Endothelial cell of umbilical vein (primary cell): ENCODE data around the gene SH3BP5L. TPM values are rescaled to one million over a fixed set of nuclear protein-coding genes. Genes with fewer than 3 reads are reported as not detected.

Source experiments
- BruUV-seq: library from RNA; stranded (reverse); fragments of 400-500 nt; replicated peaks from 2 replicates; lab custom pipeline; 2021; lab: Mats Ljungman, UMichigan
- CTCF ChIA-PET: fragments of 300-600, 350-600 bp; sonication (Branson Sonifier 250); formaldehyde crosslinking; loops from one replicate; lab custom pipeline; 2021; ENCODE audit warnings: antibody characterized with exemption, inconsistent platforms; lab: Charles Lee
- POLR2A ChIA-PET: fragments of 300-600, 350-600 bp; sonication (Branson Sonifier 250); formaldehyde crosslinking; loops from one replicate; lab custom pipeline; 2021; ENCODE audit warnings: antibody characterized with exemption, inconsistent platforms; lab: Charles Lee
- DNase-seq: peaks from one replicate; pipeline ENCODE4 v3.0.0-alpha.2; 2011; ENCODE audit warnings: low read depth, low spot score
- FAIRE-seq: peaks from 2 replicates; lab custom pipeline; 2011; peaks lifted over from hg19 to GRCh38; lab: Jason Lieb, UNC
- H2AFZ ChIP-seq: 2 replicates; pipeline ENCODE4 v1.6.0; 2012; ENCODE audit warnings: low read depth, low read length, control low read depth, inconsistent platforms
- H3K27ac ChIP-seq: 2 replicates; pipeline ENCODE4 v1.5.1; 2011; ENCODE audit warnings: low read depth, mild to moderate bottlenecking, control low read depth, low read length, moderate library complexity; ENCODE audit not compliant: insufficient read depth
- H3K27me3 ChIP-seq, 2 experiments: 2 replicates each; pipeline versions ENCODE4 v1.6.0 to v1.6.1; 2011; ENCODE audit warnings: low read length in 2 of 2, mixed read lengths in 1 of 2; ENCODE audit not compliant: control insufficient read depth in 2 of 2, insufficient read depth in 2 of 2
- H3K36me3 ChIP-seq, 2 experiments: 2 replicates in 1 of 2; 3 replicates in 1 of 2; pipeline ENCODE4 v1.5.1; 2011; ENCODE audit warnings: low read length in 2 of 2, mild to moderate bottlenecking in 1 of 2, moderate library complexity in 1 of 2; ENCODE audit not compliant: control insufficient read depth in 2 of 2, insufficient read depth in 2 of 2; ENCODE audit errors: extremely low read depth in 1 of 2
- H3K4me1 ChIP-seq: 3 replicates; pipeline ENCODE4 v1.5.1; 2011; ENCODE audit warnings: mild to moderate bottlenecking, low read length; ENCODE audit not compliant: control insufficient read depth, insufficient read depth; ENCODE audit errors: extremely low read depth
- H3K4me2 ChIP-seq: 2 replicates; pipeline ENCODE4 v1.6.1; 2011; ENCODE audit warnings: low read length, control low read depth, mixed read lengths; ENCODE audit not compliant: insufficient read depth
- H3K4me3 ChIP-seq, 3 experiments: fragments of 200-600 bp in 1 of 3; sonication (generic), shearing (Covaris generic) in 1 of 3; replicated peaks in 1 of 3; 2 replicates each; pipeline ENCODE4 v1.5.1; 2011 to 2016; ENCODE audit warnings: control low read depth in 3 of 3, low read length in 3 of 3, mild to moderate bottlenecking in 2 of 3, inconsistent platforms in 1 of 3, low read depth in 1 of 3, moderate library complexity in 1 of 3; ENCODE audit not compliant: insufficient read depth in 1 of 3
- H3K79me2 ChIP-seq: 2 replicates; pipeline ENCODE4 v1.6.0; 2012; ENCODE audit warnings: low read length, inconsistent platforms; ENCODE audit not compliant: control insufficient read depth, insufficient read depth
- H3K9ac ChIP-seq: replicated peaks from 2 replicates; pipeline ENCODE3; 2011; ENCODE audit warnings: low read length, control low read depth; ENCODE audit not compliant: insufficient read depth; ENCODE audit errors: extremely low read depth
- H3K9me1 ChIP-seq: replicated peaks from 3 replicates; pipeline ENCODE4 v1.6.0; 2011; ENCODE audit warnings: mild to moderate bottlenecking, low read length; ENCODE audit not compliant: control insufficient read depth, insufficient read depth; ENCODE audit errors: extremely low read depth
- H3K9me3 ChIP-seq: replicated peaks from 2 replicates; pipeline ENCODE4 v1.5.1; 2012; ENCODE audit warnings: low read length, inconsistent platforms; ENCODE audit not compliant: control insufficient read depth, insufficient read depth
- H4K20me1 ChIP-seq: replicated peaks from 2 replicates; pipeline ENCODE3; 2011; ENCODE audit warnings: mild to moderate bottlenecking, low read length; ENCODE audit not compliant: control insufficient read depth, insufficient read depth; ENCODE audit errors: extremely low read depth
- GATA2 ChIP-seq: IDR thresholded peaks from 2 replicates; pipeline ENCODE4 v1.7.0; 2011; ENCODE audit warnings: low read depth, mild to moderate bottlenecking, moderate library complexity, mixed read lengths, low read length; ENCODE audit not compliant: insufficient read length, insufficient read depth
- JUN ChIP-seq: IDR thresholded peaks from 2 replicates; pipeline ENCODE4 v1.6.1; 2011; ENCODE audit warnings: borderline replicate concordance, low read depth; ENCODE audit not compliant: insufficient read length, insufficient read depth
- MAX ChIP-seq: IDR thresholded peaks from 2 replicates; pipeline ENCODE4 v1.6.1; 2011; ENCODE audit not compliant: insufficient read depth, insufficient read length
- MYC ChIP-seq: IDR thresholded peaks from one replicate; pipeline ENCODE4 v1.6.1; 2011; ENCODE audit warnings: mild to moderate bottlenecking, low read depth, low read length
- POLR2A ChIP-seq: IDR thresholded peaks from 2 replicates; pipeline ENCODE4 v1.6.1; 2012; ENCODE audit warnings: low read depth, mild to moderate bottlenecking, control low read depth, low read length
- POLR2AphosphoS5 ChIP-seq: IDR thresholded peaks from 2 replicates; pipeline ENCODE4 v1.6.1; 2012; ENCODE audit warnings: low read depth, mild to moderate bottlenecking, control low read depth, low read length, moderate library complexity; ENCODE audit not compliant: insufficient read depth
- dilution Hi-C: fragments of 300-500 bp; cut with MboI; formaldehyde crosslinking; loops from one replicate; pipeline ENCODE4 v1.15.0; 2019; ENCODE audit warnings: low sequenced_read_pairs; ENCODE audit not compliant: extremely low pct_ligation_motif_present
- intact Hi-C: fragments of 100-400 bp; cut with micrococcal nuclease; formaldehyde crosslinking; loops from one replicate; pipeline ENCODE4 v1.10.0; 2022
- polyA plus RNA-seq, 4 experiments: library from polyadenylated mRNA; depleted of rRNA in 3 of 4; stranded (reverse) in 3 of 4; unstranded in 1 of 4; fragments of >200 nt; gene quantifications; 2 replicates each; pipeline versions ENCODE4 v1.2.1 to v1.2.3, GENCODE V29; 2011 to 2012; ENCODE audit warnings: missing spikeins in 1 of 4
- total RNA-seq: library from RNA; stranded (reverse); gene quantifications from 2 replicates; pipeline ENCODE4 v1.2.3, GENCODE V29; 2021

The SH3BP5L gene
- total and polyA plus RNA-seq, 2 donors (not counting 3 experiments of a cell fraction or from before 2014, with no cell fraction given): 24.7 TPM

GRCh38 chr1:248838357-248839167 is 12.8 kb upstream of the SH3BP5L start:
- FAIRE-seq (no peak), DNase-seq (peak; percentile 91)
- H3K27ac ChIP-seq: peak overlapping the region; percentile 83
- dilution Hi-C loops: no loop called here
- no peaks in the 10 kb centered on the region for H3K9me3 ChIP-seq
- TF ChIP-seq POLR2AphosphoS5: peak; percentile 77
- TF ChIP-seq MAX: no peak
- TF ChIP-seq JUN: no peak
- intact Hi-C loops: loop anchor here (1.0 kb wide), 4 partner anchors 12 to 68 kb away; partner anchors contain the start of genes PGBD2 and ZNF692
- H3K27me3 ChIP-seq: no peaks in the 10 kb centered on the region
- ChIA-PET POLR2A (interaction anchor here (0.9 to 3.1 kb wide), 5 partner anchors 10 to 35 kb away, joined by 6 to 14 read pairs (median 9); partner anchors contain the start of genes SH3BP5L and ZNF692), CTCF (interaction anchor here (1.2 to 2.3 kb wide), 3 partner anchors 11 to 20 kb away, joined by 12 to 33 read pairs (median 17); partner anchors contain the start of genes SH3BP5L and ZNF692)
- H3K4me1 ChIP-seq: peaks cover 14% of the 10 kb centered on the region
- H2AFZ ChIP-seq: peak overlapping the region; percentile 73
- H3K9ac ChIP-seq: peak overlapping the region; percentile 90
- H3K36me3 ChIP-seq: no peaks in the 10 kb centered on the region
- no peaks in the 10 kb centered on the region for H4K20me1 ChIP-seq
- peak overlapping the region; percentile 60 to 91 (median 83) for H3K4me3 ChIP-seq
- H3K79me2 ChIP-seq: peaks cover 17% of the 10 kb centered on the region
- H3K9me1 ChIP-seq: no peaks in the 10 kb centered on the region
- H3K4me2 ChIP-seq: peak overlapping the region; percentile 93
- no TSS peak for BruUV-seq

GRCh38 chr1:248837781-248838356 is 12.2 kb upstream of the SH3BP5L start, which contains the start of gene ZNF672:
TSS of gene ZNF672 (plus strand) at chr1:248838224. CDS start at chr1:248847275, 9,051 bp downstream.
- peak within 1 kb of the TSS; percentile 77 for H2AFZ ChIP-seq
- CTCF ChIA-PET: interaction anchor here (0.7 to 2.3 kb wide), 3 partner anchors 10 to 1465 kb away, joined by 4 to 33 read pairs (median 12); partner anchors contain the start of genes SH3BP5L and ZNF692
- peak; percentile 98 for DNase-seq
- peak within 1 kb of the TSS; percentile 60 to 91 (median 83) for H3K4me3 ChIP-seq
- POLR2A ChIA-PET: interaction anchor here (0.5 to 3.1 kb wide), 6 partner anchors 10 to 36 kb away, joined by 5 to 14 read pairs (median 8); partner anchors contain the start of genes SH3BP5L and ZNF692
- TSS peak; percentile 69 for BruUV-seq
- dilution Hi-C loops: no loop called here
- peak within 1 kb of the TSS; percentile 90 for H3K9ac ChIP-seq
- peak; percentile 94 for FAIRE-seq
- intact Hi-C loops: loop anchor here (1.0 kb wide), 4 partner anchors 12 to 68 kb away; partner anchors contain the start of genes PGBD2 and ZNF692
- no peaks in the 10 kb centered on the region for H3K9me1 ChIP-seq
- H3K27ac ChIP-seq: peak within 1 kb of the TSS; percentile 83
- peak within 1 kb of the TSS; percentile 93 for H3K4me2 ChIP-seq
- H3K9me3 ChIP-seq: no peaks in the 10 kb centered on the region
- no peaks in the 10 kb centered on the region for H3K27me3 ChIP-seq
- H4K20me1 ChIP-seq: no peaks in the 10 kb centered on the region
- peaks cover 15% of the 10 kb centered on the region for H3K79me2 ChIP-seq
- no peak for TF ChIP-seq GATA2
- TF ChIP-seq POLR2AphosphoS5: peak; percentile 62
- TF ChIP-seq MYC: no peak
- peak; percentile 68 for TF ChIP-seq POLR2A
- H3K4me1 ChIP-seq: peaks cover 14% of the 10 kb centered on the region
- no peaks in the 10 kb centered on the region for H3K36me3 ChIP-seq
